CD14-positive monocyte (primary cell): Measurements from ENCODE around the gene PIGZ. TPM values are rescaled to one million over a fixed set of nuclear protein-coding genes. Genes with fewer than 3 reads are reported as not detected.
A peak's percentile ranks its signal among the peaks of the same experiment; 100 is the strongest.

Experiments used
- DNase-seq, 3 donors: peaks; one replicate each; pipeline ENCODE4 v3.0.0-alpha.2; 2011 to 2022
- H2AFZ ChIP-seq: 2 replicates; pipeline ENCODE4 v1.6.0; 2012; ENCODE audit warnings: mild to moderate bottlenecking, low read depth, low read length, inconsistent platforms; ENCODE audit not compliant: insufficient read depth, poor library complexity, severe bottlenecking
- H3K27ac ChIP-seq, 2 donors: 1 replicate in 1 of 2; 2 replicates in 1 of 2; pipeline ENCODE4 v1.5.1; 2012 to 2013; ENCODE audit warnings: low read length in 2 of 2, control low read depth in 1 of 2, inconsistent platforms in 1 of 2, low read depth in 1 of 2, mild to moderate bottlenecking in 1 of 2
- H3K27me3 ChIP-seq, 2 donors: one replicate each; pipeline versions ENCODE4 v1.6.0 to v1.6.1; 2011 to 2013; ENCODE audit warnings: low read length in 2 of 2; ENCODE audit not compliant: control insufficient read depth in 2 of 2, insufficient read depth in 2 of 2
- H3K36me3 ChIP-seq, 2 donors: replicated peaks in 1 of 2; 1 replicate in 1 of 2; 2 replicates in 1 of 2; pipeline versions ENCODE4 v1.5.1 to v1.6.1; 2012 to 2013; ENCODE audit warnings: low read length in 2 of 2, control low read depth in 1 of 2, inconsistent platforms in 1 of 2, mild to moderate bottlenecking in 1 of 2; ENCODE audit not compliant: insufficient read depth in 2 of 2, control insufficient read depth in 1 of 2
- H3K4me1 ChIP-seq, 2 donors: 1 replicate in 1 of 2; 2 replicates in 1 of 2; pipeline versions ENCODE4 v1.5.1 to v1.6.1; 2012 to 2013; ENCODE audit warnings: low read length in 2 of 2, control low read depth in 1 of 2, inconsistent platforms in 1 of 2, mild to moderate bottlenecking in 1 of 2, moderate library complexity in 1 of 2; ENCODE audit not compliant: insufficient read depth in 2 of 2, control insufficient read depth in 1 of 2
- H3K4me2 ChIP-seq: replicated peaks from 2 replicates; pipeline ENCODE3; 2012; ENCODE audit warnings: low read length, moderate library complexity, mild to moderate bottlenecking; ENCODE audit not compliant: poor library complexity, severe bottlenecking; ENCODE audit errors: extremely low read depth
- H3K4me3 ChIP-seq, 3 experiments: fragments of 200-600 bp in 1 of 3; sonication (generic) in 1 of 3; replicated peaks in 1 of 3; 1 replicate in 2 of 3; 2 replicates in 1 of 3; pipeline ENCODE4 v1.5.1; 2011 to 2013; ENCODE audit warnings: low read length in 3 of 3, mild to moderate bottlenecking in 3 of 3, control low read depth in 2 of 3, low read depth in 2 of 3, inconsistent platforms in 1 of 3, moderate library complexity in 1 of 3
- H3K79me2 ChIP-seq: 2 replicates; pipeline ENCODE4 v1.6.0; 2012; ENCODE audit warnings: mild to moderate bottlenecking, control low read depth, inconsistent platforms, low read length, moderate library complexity; ENCODE audit not compliant: insufficient read depth
- H3K9ac ChIP-seq: 2 replicates; pipeline ENCODE4 v1.6.0; 2017; ENCODE audit warnings: low read length, mild to moderate bottlenecking; ENCODE audit not compliant: insufficient read depth, poor library complexity, severe bottlenecking
- H3K9me3 ChIP-seq, 2 donors: replicated peaks in 1 of 2; 1 replicate in 1 of 2; 2 replicates in 1 of 2; pipeline versions ENCODE4 v1.5.1 to v1.6.1; 2012 to 2013; ENCODE audit warnings: low read length in 2 of 2, control low read depth in 1 of 2; ENCODE audit not compliant: control insufficient read depth in 1 of 2, insufficient read depth in 1 of 2
- H4K20me1 ChIP-seq: 2 replicates; pipeline ENCODE4 v1.6.0; 2012; ENCODE audit warnings: mild to moderate bottlenecking, low read length, control low read depth, moderate library complexity; ENCODE audit not compliant: insufficient read depth
- H3K27ac Mint-ChIP-seq, 7 donors: one replicate each; pipeline ENCODE4 v1.8.0; 2020; ENCODE audit warnings: mild to moderate bottlenecking in 7 of 7, mixed read lengths in 7 of 7, moderate library complexity in 6 of 7, inconsistent platforms in 2 of 7
- H3K27me3 Mint-ChIP-seq, 3 donors: one replicate each; pipeline ENCODE4 v1.8.0; 2021 to 2022; ENCODE audit warnings: low read depth in 3 of 3, mild to moderate bottlenecking in 3 of 3, mixed read lengths in 3 of 3, moderate library complexity in 3 of 3, inconsistent platforms in 1 of 3
- H3K36me3 Mint-ChIP-seq, 2 donors: one replicate each; pipeline ENCODE4 v1.8.0; 2020; ENCODE audit warnings: mixed read lengths in 2 of 2, inconsistent platforms in 1 of 2, mild to moderate bottlenecking in 1 of 2
- H3K4me1 Mint-ChIP-seq: one replicate; pipeline ENCODE4 v1.8.0; 2020; ENCODE audit warnings: mild to moderate bottlenecking, mixed read lengths
- H3K4me3 Mint-ChIP-seq, 2 donors: one replicate each; pipeline ENCODE4 v1.8.0; 2020; ENCODE audit warnings: mild to moderate bottlenecking in 2 of 2, mixed read lengths in 2 of 2, moderate library complexity in 1 of 2
- H3K9me3 Mint-ChIP-seq, 7 donors: one replicate each; pipeline ENCODE4 v1.8.0; 2020 to 2022; ENCODE audit warnings: mixed read lengths in 7 of 7, mild to moderate bottlenecking in 6 of 7, moderate library complexity in 6 of 7, inconsistent platforms in 2 of 7
- WGBS: methylation state at CpG from one replicate; pipeline ENCODE4 v1.1.5; 2013; ENCODE audit warnings: missing lambda C conversion rate; ENCODE audit not compliant: insufficient coverage; 5-methylcytosine and 5-hydroxymethylcytosine counted together
- intact Hi-C, 2 donors: fragments of 100-400 bp; cut with micrococcal nuclease; formaldehyde crosslinking; loops; one replicate each; pipeline versions ENCODE4 v1.15.0 to v1.15.1; 2023
- polyA plus RNA-seq, 3 donors: library from polyadenylated mRNA; depleted of rRNA in 1 of 3; unstranded in 2 of 3; stranded (reverse) in 1 of 3; fragments of 300-500 nt in 2 of 3; fragments of >200 nt in 1 of 3; fragmentation: Illumina TruSeq in 2 of 3; gene quantifications; 1 replicate in 2 of 3; 2 replicates in 1 of 3; pipeline ENCODE4 v1.2.3, GENCODE V29; 2012 to 2021
- TF ChIP-seq, protein P1 (sequence below): fragments of 200-600 bp; IDR thresholded peaks from one replicate; pipeline ENCODE4 v1.8.0; 2022; ENCODE audit warnings: antibody characterized with exemption, mild to moderate bottlenecking

Gene PIGZ
- polyA plus RNA-seq, 3 donors = 1.6 to 3.8 (median 1.9) TPM

GRCh38 chr3:197010556-197011351 lies 42.1 kb upstream of the PIGZ start:
- Mint-ChIP-seq H3K27ac (peak overlapping the region in 1 of 7 donors; percentile 11), H3K4me1 (peaks cover 2% of the 10 kb centered on the region), H3K4me3 (no peak overlapping the region), H3K27me3 (peaks cover 0 to 3% (median 0%) of the 10 kb centered on the region in 3 donors), H3K36me3 (no peaks in the 10 kb centered on the region), H3K9me3 (no peaks in the 10 kb centered on the region)
- no peaks in the 10 kb centered on the region for H3K4me1 ChIP-seq
- H2AFZ ChIP-seq = no peak overlapping the region
- no peak overlapping the region for H3K27ac ChIP-seq
- intact Hi-C loops = no loop called here
- no peak overlapping the region for H3K4me2 ChIP-seq
- no peak for DNase-seq
- no peaks in the 10 kb centered on the region for H3K79me2 ChIP-seq
- no peaks in the 10 kb centered on the region for H4K20me1 ChIP-seq
- no peaks in the 10 kb centered on the region for H3K9me3 ChIP-seq
- WGBS = 90% methylated on average over 25 of the region's 30 CpGs
- H3K27me3 ChIP-seq = no peaks in the 10 kb centered on the region
- no peak overlapping the region for H3K4me3 ChIP-seq
- no peak overlapping the region for H3K9ac ChIP-seq
- TF ChIP-seq, protein P1, sequence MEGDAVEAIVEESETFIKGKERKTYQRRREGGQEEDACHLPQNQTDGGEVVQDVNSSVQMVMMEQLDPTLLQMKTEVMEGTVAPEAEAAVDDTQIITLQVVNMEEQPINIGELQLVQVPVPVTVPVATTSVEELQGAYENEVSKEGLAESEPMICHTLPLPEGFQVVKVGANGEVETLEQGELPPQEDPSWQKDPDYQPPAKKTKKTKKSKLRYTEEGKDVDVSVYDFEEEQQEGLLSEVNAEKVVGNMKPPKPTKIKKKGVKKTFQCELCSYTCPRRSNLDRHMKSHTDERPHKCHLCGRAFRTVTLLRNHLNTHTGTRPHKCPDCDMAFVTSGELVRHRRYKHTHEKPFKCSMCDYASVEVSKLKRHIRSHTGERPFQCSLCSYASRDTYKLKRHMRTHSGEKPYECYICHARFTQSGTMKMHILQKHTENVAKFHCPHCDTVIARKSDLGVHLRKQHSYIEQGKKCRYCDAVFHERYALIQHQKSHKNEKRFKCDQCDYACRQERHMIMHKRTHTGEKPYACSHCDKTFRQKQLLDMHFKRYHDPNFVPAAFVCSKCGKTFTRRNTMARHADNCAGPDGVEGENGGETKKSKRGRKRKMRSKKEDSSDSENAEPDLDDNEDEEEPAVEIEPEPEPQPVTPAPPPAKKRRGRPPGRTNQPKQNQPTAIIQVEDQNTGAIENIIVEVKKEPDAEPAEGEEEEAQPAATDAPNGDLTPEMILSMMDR = no peak
- H3K36me3 ChIP-seq = no peaks in the 10 kb centered on the region

DNA sequence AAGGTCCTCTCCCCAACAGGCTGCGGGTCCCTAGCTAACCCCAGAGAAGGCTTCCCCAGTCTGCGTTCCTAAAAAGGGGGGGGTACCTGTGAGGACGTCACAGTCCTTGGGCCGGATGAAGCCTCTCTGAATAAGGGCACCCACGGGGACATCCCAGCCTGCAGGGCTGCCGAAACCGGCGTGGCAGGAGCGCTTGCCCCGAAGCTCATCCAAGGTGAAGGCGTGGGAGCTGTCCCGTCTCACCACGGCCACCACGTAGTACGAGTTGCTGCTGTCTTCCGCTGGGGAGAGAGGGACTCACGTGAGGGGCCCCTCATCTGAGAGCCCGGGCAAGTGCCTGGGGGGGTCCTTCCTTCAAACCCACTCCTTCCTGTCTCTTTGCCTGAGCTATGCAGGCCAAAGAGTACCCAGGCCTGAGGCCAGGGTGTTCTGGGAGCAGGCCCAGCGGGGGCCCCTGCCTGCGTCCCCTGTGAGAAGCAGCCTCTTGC lies 40.9 kb upstream of the PIGZ start:
- Mint-ChIP-seq H3K36me3 (peaks cover 0 to under 1% of the 10 kb centered on the region in 2 donors), H3K27me3 (peaks cover 0 to 3% (median 2%) of the 10 kb centered on the region in 3 donors), H3K4me1 (peaks cover 2% of the 10 kb centered on the region), H3K4me3 (no peak overlapping the region), H3K9me3 (no peaks in the 10 kb centered on the region), H3K27ac (no peak overlapping the region)
- Histone ChIP-seq H2AFZ (no peak overlapping the region), H3K27me3 (no peaks in the 10 kb centered on the region), H3K4me1 (no peaks in the 10 kb centered on the region), H4K20me1 (no peaks in the 10 kb centered on the region), H3K79me2 (no peaks in the 10 kb centered on the region), H3K9me3 (no peaks in the 10 kb centered on the region), H3K4me3 (no peak overlapping the region), H3K9ac (no peak overlapping the region), H3K4me2 (no peak overlapping the region), H3K36me3 (no peaks in the 10 kb centered on the region), H3K27ac (no peak overlapping the region)
- DNase-seq = no peak
- WGBS = 89% methylated on average over 18 of the region's 20 CpGs
- intact Hi-C loops = loop anchor here in 1 of 2 donors (5.0 kb wide), 1 partner anchor 48 kb away; no protein-coding TSS in a partner anchor
- TF ChIP-seq, protein P1 = no peak
